ENCODE measurements around the gene KLK12.

The KLK12 gene

GRCh38 chr19:51034704-51035103 lies at the start of gene KLK12:
Gene KLK12, minus strand, starts transcription at chr19:51035002. Its CDS starts 381 bp downstream, at chr19:51034621.
- no peak for DNase-seq

GRCh38 chr19:51084505-51084904 lies 49.7 kb upstream of the KLK12 start:
- DNase-seq: no peak

- no peak for DNase-seq
Measured at GRCh38 chr19:51083783-51084182, 49.0 kb upstream of the KLK12 start.

- no peak for DNase-seq
Measured at GRCh38 chr19:51083181-51083580, 48.4 kb upstream of the KLK12 start.

- DNase-seq: no peak
Measured at GRCh38 chr19:51082611-51083010, 47.8 kb upstream of the KLK12 start, which contains the start of gene KLK14. Gene KLK14, minus strand, starts transcription at chr19:51082887. Its CDS starts 273 bp downstream, at chr19:51082614.

GRCh38 chr19:51081476-51081875 lies 46.7 kb upstream of the KLK12 start:
- DNase-seq: no peak

GRCh38 chr19:51079481-51080110 lies 44.8 kb upstream of the KLK12 start:
- DNase-seq: no peak

- no peak for DNase-seq
Measured at GRCh38 chr19:51078731-51079130, 43.9 kb upstream of the KLK12 start.

GRCh38 chr19:51078104-51078503 lies 43.3 kb upstream of the KLK12 start:
- DNase-seq: no peak

- no peak for DNase-seq
Measured at GRCh38 chr19:51076631-51077213, 41.9 kb upstream of the KLK12 start.

GRCh38 chr19:51075998-51076397 lies 41.2 kb upstream of the KLK12 start:
- no peak for DNase-seq

GRCh38 chr19:51071095-51071405 lies 36.2 kb upstream of the KLK12 start:
- DNase-seq: no peak

- no peak for DNase-seq
Measured at GRCh38 chr19:51070334-51071094, 35.7 kb upstream of the KLK12 start.

GRCh38 chr19:51066393-51067186 lies 31.8 kb upstream of the KLK12 start:
- DNase-seq: no peak

- DNase-seq: no peak
Measured at GRCh38 chr19:51065221-51065960, 30.6 kb upstream of the KLK12 start.

GRCh38 chr19:51064534-51065220 lies 29.9 kb upstream of the KLK12 start, which contains the start of gene KLK13:
Gene KLK13, minus strand, starts transcription at chr19:51065092. Its CDS starts 25 bp downstream, at chr19:51065067.
- DNase-seq: no peak

GRCh38 chr19:51063664-51064063 lies 28.9 kb upstream of the KLK12 start:
- DNase-seq: no peak

- no peak for DNase-seq
Measured at GRCh38 chr19:51060973-51061372, 26.2 kb upstream of the KLK12 start.

- no peak for DNase-seq
Measured at GRCh38 chr19:51060336-51060735, 25.5 kb upstream of the KLK12 start.

GRCh38 chr19:51059715-51060114 lies 24.9 kb upstream of the KLK12 start:
- no peak for DNase-seq

GRCh38 chr19:51055866-51056265 lies 21.1 kb upstream of the KLK12 start:
- DNase-seq: no peak

- no peak for DNase-seq
Measured at GRCh38 chr19:51047031-51047335, 12.2 kb upstream of the KLK12 start.
